ENCODE data around the gene CDS1. TPM values are rescaled to one million over a fixed set of nuclear protein-coding genes. Genes with fewer than 3 reads are reported as not detected.

The CDS1 gene
- total and polyA plus RNA-seq, 10 of the 15 experiments (the other 5 are each of a cell fraction or from before 2014, with no cell fraction given): 0.03 TPM; not detected in 8

GRCh38 chr4:84699001-84699671, 116.2 kb downstream of the CDS1 start:
- H3K36me3 ChIP-seq (ENCODE audit: control insufficient read depth in 2 of 2, insufficient read depth in 2 of 2, low read length in 1 of 2): no peaks in the 10 kb centered on the region
- no TSS peak for BruUV-seq (replicated peaks)
- intact Hi-C loops (cut with micrococcal nuclease; ENCODE audit: unreplicated experiment) (no loop called here), in situ Hi-C loops (cut with MboI) (no loop called here)
- no peaks in the 10 kb centered on the region for H4K20me1 ChIP-seq (ENCODE audit: control insufficient read depth, insufficient read depth)
- no peak for TF ChIP-seq NFYA (IDR thresholded peaks at IDR 0.05; ENCODE audit: borderline replicate concordance, low read depth, low read length)
- no peak for TF ChIP-seq TAF1 (IDR thresholded peaks at IDR 0.05; ENCODE audit: borderline replicate concordance, low read depth, low read length)
- TF ChIP-seq FOS (IDR thresholded peaks at IDR 0.05; ENCODE audit: borderline replicate concordance, extremely low read depth, insufficient read length): no peak
- TF ChIP-seq REST (IDR thresholded peaks at IDR 0.05; ENCODE audit: low read depth, low read length): no peak
- TF ChIP-seq JUND (IDR thresholded peaks at IDR 0.05; ENCODE audit: low read depth, low read length): no peak
- TF ChIP-seq ATF2 (IDR thresholded peaks at IDR 0.05; ENCODE audit: low read length): no peak
- no peak for TF ChIP-seq MAX (IDR thresholded peaks at IDR 0.05; ENCODE audit: low read depth, low read length)
- TF ChIP-seq BCLAF1 (IDR thresholded peaks at IDR 0.05): no peak
- no peak for TF ChIP-seq YBX1 (IDR thresholded peaks at IDR 0.05)
- no peak overlapping the region for H3K4me2 ChIP-seq (ENCODE audit: control insufficient read depth, insufficient read depth)
- 19% methylated on average over 6 of the region's 6 CpGs for WGBS (ENCODE audit: insufficient coverage, insufficient replicate concordance, low lambda C conversion rate, missing lambda C conversion rate)
- H3K27ac ChIP-seq (ENCODE audit: control insufficient read depth, insufficient read depth): no peak overlapping the region
- FAIRE-seq (no peak), DNase-seq (ENCODE audit: low read depth, low spot score) (no peak), ATAC-seq (no peak)
- H3K27me3 ChIP-seq (replicated peaks in 1 of 2; ENCODE audit: control insufficient read depth in 2 of 2, insufficient read depth in 2 of 2, low read length in 1 of 2): no peaks in the 10 kb centered on the region
- CTCF ChIA-PET: interaction anchor here (0.7 kb wide), 1 partner anchor 912 kb away, joined by 3 read pairs; no protein-coding TSS in a partner anchor
- no peak overlapping the region for H2AFZ ChIP-seq (ENCODE audit: control insufficient read depth, low read depth, low read length)
- no peaks in the 10 kb centered on the region for H3K9me3 ChIP-seq (replicated peaks; ENCODE audit: control insufficient read depth, insufficient read depth, low read length)
- H3K4me3 ChIP-seq: no peak overlapping the region
- RAD21 ChIA-PET (ENCODE audit: unreplicated experiment): no interaction called here
- POLR2A ChIA-PET: no interaction called here
- no peaks in the 10 kb centered on the region for H3K4me1 ChIP-seq (ENCODE audit: control insufficient read depth, insufficient read depth, low read length)
- SMC1A ChIA-PET (ENCODE audit: uncharacterized antibody, unreplicated experiment): no interaction called here
- H3K79me2 ChIP-seq (ENCODE audit: control insufficient read depth, insufficient read depth, low read length): no peaks in the 10 kb centered on the region
- no peak overlapping the region for H3K9ac ChIP-seq (ENCODE audit: control insufficient read depth, insufficient read depth, low read length)
